ENCODE measurements around the gene ITGB4. TPM values are rescaled to one million over a fixed set of nuclear protein-coding genes. Genes with fewer than 3 reads are reported as not detected.

Gene ITGB4
- polyA plus RNA-seq, 1 of the 3 experiments (the other 2 are of a cell fraction): 7.0 TPM

GRCh38 chr17:75712446-75712845 is 8.8 kb upstream of the ITGB4 start (continued):
- no peak for TF ChIP-seq REST (IDR thresholded peaks at IDR 0.05; ENCODE audit: low read depth, low read length)
- TF ChIP-seq FOXM1 (IDR thresholded peaks at IDR 0.05; ENCODE audit: low read depth): no peak

GRCh38 chr17:75719732-75720131 is 1.5 kb upstream of the ITGB4 start:
- TF ChIP-seq ZBTB33 (IDR thresholded peaks at IDR 0.05; ENCODE audit: borderline replicate concordance, low read depth) (no peak), GABPA (IDR thresholded peaks at IDR 0.05; ENCODE audit: low read depth) (no peak), USF2 (IDR thresholded peaks at IDR 0.05; ENCODE audit: borderline replicate concordance, low read depth, low read length) (no peak), POLR2AphosphoS5 (IDR thresholded peaks at IDR 0.05; ENCODE audit: low read depth, low read length) (no peak), NFIC (IDR thresholded peaks at IDR 0.05; ENCODE audit: borderline replicate concordance) (no peak), EZH2phosphoT487 (IDR thresholded peaks at IDR 0.05; ENCODE audit: borderline replicate concordance, low read depth) (no peak), TCF12 (IDR thresholded peaks at IDR 0.05) (no peak), NRF1 (IDR thresholded peaks at IDR 0.05; ENCODE audit: low read depth, low read length) (no peak), USF1 (IDR thresholded peaks at IDR 0.05; ENCODE audit: borderline replicate concordance, low read depth) (no peak), JUND (IDR thresholded peaks at IDR 0.05) (no peak), FOSL2 (IDR thresholded peaks at IDR 0.05; ENCODE audit: borderline replicate concordance, low read depth) (no peak), REST (IDR thresholded peaks at IDR 0.05; ENCODE audit: low read depth, low read length) (no peak), RCOR1 (IDR thresholded peaks at IDR 0.05; ENCODE audit: low read length) (no peak), SIN3A (IDR thresholded peaks at IDR 0.05; ENCODE audit: borderline replicate concordance, low read depth, low read length) (no peak), TEAD4 (IDR thresholded peaks at IDR 0.05; ENCODE audit: borderline replicate concordance, insufficient read depth) (no peak), YY1 (IDR thresholded peaks at IDR 0.05; ENCODE audit: low read depth) (no peak)
- Histone ChIP-seq H3K4me2 (no peak overlapping the region), H2AFZ (ENCODE audit: low read depth) (no peak overlapping the region), H3K27me3 (ENCODE audit: insufficient read depth) (peaks cover 44% of the 10 kb centered on the region), H3K36me3 (replicated peaks in 1 of 2; ENCODE audit: control insufficient read depth in 1 of 2, insufficient read depth in 2 of 2, low read length in 1 of 2) (no peaks in the 10 kb centered on the region), H3F3A (replicated peaks; ENCODE audit: insufficient read depth) (no peaks in the 10 kb centered on the region), H3K79me2 (ENCODE audit: insufficient read depth) (no peaks in the 10 kb centered on the region), H3K9me3 (no peaks in the 10 kb centered on the region), H3K9ac (no peak overlapping the region), H3K4me1 (ENCODE audit: control insufficient read depth in 1 of 2, insufficient read depth in 2 of 2, low read depth in 1 of 2, low read length in 1 of 2) (peaks cover 0 to 4% of the 10 kb centered on the region in 2 experiments; a peak in 1 of 4 replicates), H4K20me1 (ENCODE audit: insufficient read depth) (no peaks in the 10 kb centered on the region), H3K4me3 (ENCODE audit: low read depth in 2 of 2, low read length in 1 of 2) (no peak overlapping the region), H3K9me2 (no peaks in the 10 kb centered on the region), H3K27ac (ENCODE audit: low read depth in 2 of 2, low read length in 1 of 2) (no peak overlapping the region)
- no peak for DNase-seq
- ChIA-PET POLR2A (no interaction called here), CTCF (interaction anchor here (1.0 to 25.4 kb wide), 9 partner anchors 13 to 203 kb away, joined by 3 to 419 read pairs (median 4); partner anchors contain the start of genes SMIM5 and TSEN54)
- WGBS (ENCODE audit: low lambda C conversion rate): 77% methylated on average over 2 of the region's 2 CpGs

Measured in SK-N-SH (cell line).